Ishikawa (cell line): ENCODE results near the gene SGMS1.

Experiments used
- CEBPB ChIP-seq: IDR thresholded peaks from 2 replicates; pipeline ENCODE4 v1.6.1; 2012
- CREB1 ChIP-seq: IDR thresholded peaks from 2 replicates; pipeline ENCODE4 v1.6.1; 2012; ENCODE audit warnings: low read depth
- EGR1 ChIP-seq: IDR thresholded peaks from 2 replicates; pipeline ENCODE4 v1.6.1; 2012
- EP300 ChIP-seq: IDR thresholded peaks from 2 replicates; pipeline ENCODE4 v1.6.1; 2012; ENCODE audit warnings: borderline replicate concordance
- FOXM1 ChIP-seq: IDR thresholded peaks from 2 replicates; pipeline ENCODE4 v1.6.1; 2012; ENCODE audit warnings: low read depth, borderline replicate concordance
- MAX ChIP-seq: IDR thresholded peaks from 2 replicates; pipeline ENCODE4 v1.6.1; 2012
- NFIC ChIP-seq: IDR thresholded peaks from 2 replicates; pipeline ENCODE4 v1.6.1; 2012
- RAD21 ChIP-seq: IDR thresholded peaks from 2 replicates; pipeline ENCODE4 v1.6.1; 2012; ENCODE audit warnings: low read depth
- REST ChIP-seq: IDR thresholded peaks from 2 replicates; pipeline ENCODE4 v1.6.1; 2012; ENCODE audit warnings: low read depth, mild to moderate bottlenecking
- TAF1 ChIP-seq: IDR thresholded peaks from 2 replicates; pipeline ENCODE4 v1.6.1; 2012; ENCODE audit warnings: low read depth, mild to moderate bottlenecking
- TCF12 ChIP-seq: IDR thresholded peaks from 2 replicates; pipeline ENCODE4 v1.6.1; 2012; ENCODE audit warnings: low read depth
- TEAD4 ChIP-seq: IDR thresholded peaks from 2 replicates; pipeline ENCODE4 v1.6.1; 2012
- USF1 ChIP-seq: IDR thresholded peaks from 2 replicates; pipeline ENCODE4 v1.6.1; 2012
- YY1 ChIP-seq: IDR thresholded peaks from 2 replicates; pipeline ENCODE4 v1.6.1; 2012; ENCODE audit warnings: low read depth
- ZBTB7A ChIP-seq: IDR thresholded peaks from 2 replicates; pipeline ENCODE4 v1.6.1; 2012; ENCODE audit warnings: low read depth

Gene SGMS1

GRCh38 chr10:50650481-50650880, 26.7 kb upstream of the SGMS1 start:
- TF ChIP-seq CEBPB (no peak), RAD21 (no peak), REST (no peak), USF1 (no peak), YY1 (no peak), EGR1 (no peak), TEAD4 (no peak), FOXM1 (no peak), EP300 (no peak), TAF1 (no peak), NFIC (no peak), TCF12 (no peak), CREB1 (no peak), MAX (no peak)

- TF ChIP-seq MAX (no peak), REST (no peak), NFIC (no peak), USF1 (no peak), TEAD4 (no peak), TCF12 (no peak), TAF1 (no peak), ZBTB7A (no peak), CEBPB (no peak), CREB1 (no peak), YY1 (no peak), EGR1 (no peak), RAD21 (no peak), FOXM1 (no peak), EP300 (no peak)
Observed at GRCh38 chr10:50648935-50649227, 25.1 kb upstream of the SGMS1 start.

- TF ChIP-seq TEAD4 (no peak), FOXM1 (no peak), NFIC (no peak), CREB1 (no peak), EP300 (no peak), CEBPB (no peak), REST (no peak), USF1 (no peak), MAX (no peak), YY1 (no peak), ZBTB7A (no peak), TAF1 (no peak), TCF12 (no peak), RAD21 (no peak), EGR1 (no peak)
Observed at GRCh38 chr10:50648089-50648934, 24.6 kb upstream of the SGMS1 start.
